Keratinocyte (primary cell): ENCODE results near the gene SP140. TPM values are rescaled to one million over a fixed set of nuclear protein-coding genes. Genes with fewer than 3 reads are reported as not detected.

ENCODE experiments used
- DNase-seq: peaks from one replicate; pipeline ENCODE4 v3.0.0-alpha.2; 2011; ENCODE audit warnings: low read depth, missing footprints, low spot score
- FAIRE-seq: peaks from 2 replicates; lab custom pipeline; 2011; peaks lifted over from hg19 to GRCh38; lab: Jason Lieb, UNC
- H2AFZ ChIP-seq: 2 replicates; pipeline ENCODE4 v1.6.0; 2012; ENCODE audit warnings: low read length, control low read depth, inconsistent platforms; ENCODE audit not compliant: control insufficient read depth
- H3K27ac ChIP-seq: 2 replicates; pipeline ENCODE4 v1.5.1; 2011; ENCODE audit warnings: low read length; ENCODE audit not compliant: control insufficient read depth, insufficient read depth
- H3K27me3 ChIP-seq: 3 replicates; pipeline ENCODE4 v1.6.0; 2011; ENCODE audit warnings: low read length; ENCODE audit not compliant: control insufficient read depth, insufficient read depth; ENCODE audit errors: extremely low read depth
- H3K36me3 ChIP-seq, 2 experiments: 2 replicates in 1 of 2; 3 replicates in 1 of 2; pipeline ENCODE4 v1.5.1; 2011; ENCODE audit warnings: low read length in 2 of 2, mild to moderate bottlenecking in 1 of 2; ENCODE audit not compliant: control insufficient read depth in 2 of 2, insufficient read depth in 2 of 2; ENCODE audit errors: extremely low read depth in 1 of 2
- H3K4me1 ChIP-seq: 3 replicates; pipeline ENCODE4 v1.5.1; 2011; ENCODE audit warnings: low read length; ENCODE audit not compliant: control insufficient read depth, insufficient read depth; ENCODE audit errors: extremely low read depth
- H3K4me2 ChIP-seq: 3 replicates; pipeline ENCODE4 v1.6.0; 2011; ENCODE audit warnings: low read depth, low read length; ENCODE audit not compliant: control insufficient read depth, insufficient read depth; ENCODE audit errors: extremely low read depth
- H3K4me3 ChIP-seq, 3 experiments: fragments of 200-600 bp in 1 of 3; sonication (generic) in 1 of 3; 2 replicates in 2 of 3; 3 replicates in 1 of 3; pipeline ENCODE4 v1.5.1; 2011 to 2016; ENCODE audit warnings: low read length in 3 of 3, mild to moderate bottlenecking in 3 of 3, control low read depth in 2 of 3, inconsistent platforms in 1 of 3, low read depth in 1 of 3, mixed read lengths in 1 of 3, mixed run types in 1 of 3, moderate library complexity in 1 of 3; ENCODE audit not compliant: control insufficient read depth in 2 of 3, insufficient read depth in 2 of 3; ENCODE audit errors: extremely low read depth in 1 of 3
- H3K79me2 ChIP-seq: 2 replicates; pipeline ENCODE4 v1.6.0; 2012; ENCODE audit warnings: low read length; ENCODE audit not compliant: control insufficient read depth, insufficient read depth
- H3K9ac ChIP-seq: 3 replicates; pipeline ENCODE4 v1.6.0; 2011; ENCODE audit warnings: low read length; ENCODE audit not compliant: control insufficient read depth, insufficient read depth; ENCODE audit errors: extremely low read depth
- H3K9me1 ChIP-seq: 3 replicates; pipeline ENCODE4 v1.6.0; 2011; ENCODE audit warnings: low read length; ENCODE audit not compliant: control insufficient read depth, insufficient read depth; ENCODE audit errors: extremely low read depth
- H3K9me3 ChIP-seq: 2 replicates; pipeline ENCODE4 v1.5.1; 2012; ENCODE audit warnings: low read depth, low read length; ENCODE audit not compliant: control insufficient read depth
- H4K20me1 ChIP-seq: 3 replicates; pipeline ENCODE4 v1.6.0; 2011; ENCODE audit warnings: low read length; ENCODE audit not compliant: control insufficient read depth, insufficient read depth; ENCODE audit errors: extremely low read depth
- EZH2 ChIP-seq: IDR thresholded peaks from one replicate; pipeline ENCODE4 v1.6.1; 2012; ENCODE audit warnings: inconsistent platforms, mild to moderate bottlenecking, low read length, moderate library complexity
- dilution Hi-C: fragments of 300-500 bp; cut with MboI; formaldehyde crosslinking; loops from one replicate; pipeline ENCODE4 v1.7.0; 2020; ENCODE audit warnings: low sequenced_read_pairs; ENCODE audit not compliant: extremely low pct_ligation_motif_present
- polyA plus RNA-seq, 5 experiments: library from polyadenylated mRNA; depleted of rRNA in 3 of 5; stranded (reverse) in 3 of 5; stranded (forward) in 1 of 5; unstranded in 1 of 5; fragments of >200 nt; gene quantifications; 1 replicate in 1 of 5; 2 replicates in 3 of 5; 3 replicates in 1 of 5; pipeline versions ENCODE4 v1.2.1 to v1.2.3, GENCODE V29; 2011 to 2012; ENCODE audit warnings: missing spikeins in 2 of 5, low read depth in 1 of 5, low replicate concordance in 1 of 5
- TF ChIP-seq, protein P1 (sequence below), 3 experiments: IDR thresholded peaks in 1 of 3; conservative IDR thresholded peaks in 1 of 3; optimal IDR thresholded peaks in 1 of 3; 2 replicates in 2 of 3; 3 replicates in 1 of 3; pipeline versions ENCODE3 to v1.5.1; 2011; ENCODE audit warnings: low read length in 3 of 3, mild to moderate bottlenecking in 3 of 3, moderate library complexity in 2 of 3, control low read depth in 1 of 3, inconsistent platforms in 1 of 3; ENCODE audit not compliant: insufficient read depth in 2 of 3; ENCODE audit errors: extremely low read depth in 1 of 3

Gene SP140
- polyA plus RNA-seq, 1 donor (not counting 4 experiments of a cell fraction or from before 2014, with no cell fraction given) = 1.2 TPM

DNA sequence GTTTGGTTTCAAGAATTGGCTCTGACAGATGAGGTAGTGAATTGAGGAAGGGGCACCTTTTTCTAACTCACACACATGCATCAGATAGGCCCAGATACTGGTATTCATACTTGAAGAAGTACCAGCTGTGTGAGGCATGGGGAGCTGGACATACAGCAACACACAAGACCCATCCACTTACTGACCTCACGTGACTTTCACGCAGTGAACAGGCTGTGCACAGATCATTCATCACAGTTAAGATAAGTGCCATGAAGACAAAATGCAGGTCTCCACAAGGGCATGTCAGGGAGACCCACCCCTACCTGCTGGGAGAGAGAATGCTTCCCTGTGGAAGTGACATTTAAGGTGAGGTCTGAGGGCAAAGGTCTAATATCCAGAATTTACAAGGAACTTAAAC lies 44.3 kb upstream of the SP140 start:
- no peaks in the 10 kb centered on the region for H3K4me1 ChIP-seq
- dilution Hi-C loops = no loop called here
- H3K9me1 ChIP-seq = no peaks in the 10 kb centered on the region
- no peaks in the 10 kb centered on the region for H3K9me3 ChIP-seq
- H3K4me3 ChIP-seq = no peak overlapping the region
- H2AFZ ChIP-seq = no peak overlapping the region
- no peaks in the 10 kb centered on the region for H3K79me2 ChIP-seq
- no peak overlapping the region for H3K9ac ChIP-seq
- H3K4me2 ChIP-seq = no peak overlapping the region
- TF ChIP-seq, protein P1, sequence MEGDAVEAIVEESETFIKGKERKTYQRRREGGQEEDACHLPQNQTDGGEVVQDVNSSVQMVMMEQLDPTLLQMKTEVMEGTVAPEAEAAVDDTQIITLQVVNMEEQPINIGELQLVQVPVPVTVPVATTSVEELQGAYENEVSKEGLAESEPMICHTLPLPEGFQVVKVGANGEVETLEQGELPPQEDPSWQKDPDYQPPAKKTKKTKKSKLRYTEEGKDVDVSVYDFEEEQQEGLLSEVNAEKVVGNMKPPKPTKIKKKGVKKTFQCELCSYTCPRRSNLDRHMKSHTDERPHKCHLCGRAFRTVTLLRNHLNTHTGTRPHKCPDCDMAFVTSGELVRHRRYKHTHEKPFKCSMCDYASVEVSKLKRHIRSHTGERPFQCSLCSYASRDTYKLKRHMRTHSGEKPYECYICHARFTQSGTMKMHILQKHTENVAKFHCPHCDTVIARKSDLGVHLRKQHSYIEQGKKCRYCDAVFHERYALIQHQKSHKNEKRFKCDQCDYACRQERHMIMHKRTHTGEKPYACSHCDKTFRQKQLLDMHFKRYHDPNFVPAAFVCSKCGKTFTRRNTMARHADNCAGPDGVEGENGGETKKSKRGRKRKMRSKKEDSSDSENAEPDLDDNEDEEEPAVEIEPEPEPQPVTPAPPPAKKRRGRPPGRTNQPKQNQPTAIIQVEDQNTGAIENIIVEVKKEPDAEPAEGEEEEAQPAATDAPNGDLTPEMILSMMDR (optimal IDR thresholded peaks at IDR 0.05 in 1 of 3, IDR thresholded peaks at IDR 0.05 in 1 of 3, conservative IDR thresholded peaks at IDR 0.05 in 1 of 3; ENCODE audit: extremely low read depth in 1 of 3, insufficient read depth in 2 of 3, low read length in 3 of 3) = no peak
- no peak for TF ChIP-seq EZH2
- no peak for DNase-seq
- H3K27me3 ChIP-seq = no peaks in the 10 kb centered on the region
- peaks cover 0 to 24% of the 10 kb centered on the region in 2 experiments for H3K36me3 ChIP-seq
- FAIRE-seq = no peak
- H4K20me1 ChIP-seq = no peaks in the 10 kb centered on the region
- no peak overlapping the region for H3K27ac ChIP-seq

DNA sequence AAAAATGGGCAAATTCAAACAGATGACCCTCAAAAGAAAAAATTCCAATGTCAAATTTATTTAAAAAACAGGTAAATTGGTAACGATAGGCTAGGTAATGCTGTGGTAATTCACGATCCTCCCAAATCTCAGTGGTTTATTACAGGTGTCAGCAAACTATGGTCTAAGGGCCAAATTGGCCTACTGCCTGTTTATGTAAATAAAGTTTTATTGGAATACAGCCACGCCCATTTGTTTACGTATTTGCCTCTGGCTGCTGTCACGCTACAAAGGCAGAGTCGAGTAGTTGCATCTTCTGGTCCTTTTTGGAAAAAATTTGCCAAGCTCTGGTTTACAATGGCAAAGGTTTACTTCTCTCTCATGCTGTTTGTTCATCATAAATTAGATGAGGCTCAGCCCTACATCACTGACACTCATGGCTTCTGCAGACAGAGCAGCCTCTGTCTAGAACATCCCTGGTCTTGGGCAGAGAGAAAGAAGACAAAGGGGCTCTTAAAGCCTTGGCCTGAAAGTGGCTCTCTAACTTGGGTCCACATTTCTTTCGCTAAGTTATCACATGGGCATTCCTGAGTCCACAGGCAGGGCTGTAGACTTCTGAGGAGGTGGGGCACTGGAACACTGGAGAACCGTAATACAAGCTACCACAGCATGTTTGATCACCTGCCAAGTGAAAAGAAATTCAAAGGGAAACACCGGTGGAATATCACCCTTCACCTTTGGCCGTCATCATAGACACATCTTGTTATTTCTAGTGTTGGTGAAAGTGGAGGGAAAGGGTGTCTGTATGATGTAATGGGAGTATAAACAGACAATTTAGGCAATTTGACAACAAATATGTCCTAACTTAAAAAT lies 40.6 kb upstream of the SP140 start:
- Histone ChIP-seq H3K4me3 (no peak overlapping the region), H2AFZ (no peak overlapping the region), H3K9me3 (no peaks in the 10 kb centered on the region), H3K4me2 (no peak overlapping the region), H3K4me1 (no peaks in the 10 kb centered on the region), H3K36me3 (peaks cover 0 to 14% of the 10 kb centered on the region in 2 experiments), H3K9me1 (no peaks in the 10 kb centered on the region), H3K79me2 (no peaks in the 10 kb centered on the region), H3K27me3 (no peaks in the 10 kb centered on the region), H4K20me1 (no peaks in the 10 kb centered on the region), H3K9ac (no peak overlapping the region), H3K27ac (no peak overlapping the region)
- no peak for DNase-seq
- FAIRE-seq = no peak
- dilution Hi-C loops = no loop called here
- TF ChIP-seq, protein P1 (optimal IDR thresholded peaks at IDR 0.05 in 1 of 3, IDR thresholded peaks at IDR 0.05 in 1 of 3, conservative IDR thresholded peaks at IDR 0.05 in 1 of 3; ENCODE audit: extremely low read depth in 1 of 3, insufficient read depth in 2 of 3, low read length in 3 of 3) = no peak
- TF ChIP-seq EZH2 = no peak
